ENCODE data around the gene KLHL30.

The KLHL30 gene

DNA sequence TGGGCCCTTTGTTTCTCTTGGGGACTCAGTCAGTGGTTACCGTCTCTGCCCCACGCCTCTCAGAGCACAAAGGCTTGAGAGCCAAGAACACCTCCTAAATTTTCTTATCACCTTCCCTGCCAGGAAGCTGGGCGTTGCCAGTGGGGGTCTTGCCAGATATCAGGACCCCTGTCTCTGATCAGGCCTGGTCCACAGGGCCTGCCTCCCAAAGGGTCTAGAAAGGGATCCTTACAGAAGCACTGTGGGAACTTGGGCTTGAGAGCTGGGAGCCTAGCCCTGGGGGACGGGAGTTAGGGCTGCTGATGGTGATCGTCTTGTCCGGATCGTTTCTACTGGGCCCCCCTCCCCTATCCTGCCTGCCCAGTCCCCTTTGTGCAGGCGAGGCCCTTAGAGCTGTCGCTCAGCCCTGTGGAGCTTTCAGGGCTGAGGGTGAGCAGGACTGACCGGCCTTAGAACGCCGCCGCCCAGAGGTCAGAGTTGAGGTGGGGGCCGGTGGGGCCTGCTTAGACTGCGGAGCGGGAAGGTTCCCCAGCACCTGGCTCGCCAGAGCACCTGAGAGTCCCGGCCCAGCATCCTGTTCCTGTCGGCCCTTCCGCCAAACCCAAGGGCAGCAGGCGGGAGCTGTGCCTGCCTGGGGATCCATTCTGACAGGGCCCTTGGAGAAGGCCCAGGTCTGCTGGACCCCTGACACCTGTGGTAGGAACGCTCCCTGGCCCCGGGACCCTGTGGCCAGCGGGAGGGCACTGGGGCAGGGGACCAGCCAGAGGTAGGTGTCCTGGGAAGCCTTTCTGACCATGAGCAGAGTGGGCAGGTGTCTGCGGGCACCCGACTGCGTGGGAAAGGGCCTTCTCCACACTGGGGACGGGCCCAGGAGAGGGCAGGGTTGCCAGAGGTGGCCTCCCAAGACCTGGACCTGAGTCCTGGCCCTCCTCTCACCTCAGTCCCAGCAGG lies 37.4 kb upstream of the KLHL30 start:
- no peak overlapping the region for H3K27ac Mint-ChIP-seq

DNA sequence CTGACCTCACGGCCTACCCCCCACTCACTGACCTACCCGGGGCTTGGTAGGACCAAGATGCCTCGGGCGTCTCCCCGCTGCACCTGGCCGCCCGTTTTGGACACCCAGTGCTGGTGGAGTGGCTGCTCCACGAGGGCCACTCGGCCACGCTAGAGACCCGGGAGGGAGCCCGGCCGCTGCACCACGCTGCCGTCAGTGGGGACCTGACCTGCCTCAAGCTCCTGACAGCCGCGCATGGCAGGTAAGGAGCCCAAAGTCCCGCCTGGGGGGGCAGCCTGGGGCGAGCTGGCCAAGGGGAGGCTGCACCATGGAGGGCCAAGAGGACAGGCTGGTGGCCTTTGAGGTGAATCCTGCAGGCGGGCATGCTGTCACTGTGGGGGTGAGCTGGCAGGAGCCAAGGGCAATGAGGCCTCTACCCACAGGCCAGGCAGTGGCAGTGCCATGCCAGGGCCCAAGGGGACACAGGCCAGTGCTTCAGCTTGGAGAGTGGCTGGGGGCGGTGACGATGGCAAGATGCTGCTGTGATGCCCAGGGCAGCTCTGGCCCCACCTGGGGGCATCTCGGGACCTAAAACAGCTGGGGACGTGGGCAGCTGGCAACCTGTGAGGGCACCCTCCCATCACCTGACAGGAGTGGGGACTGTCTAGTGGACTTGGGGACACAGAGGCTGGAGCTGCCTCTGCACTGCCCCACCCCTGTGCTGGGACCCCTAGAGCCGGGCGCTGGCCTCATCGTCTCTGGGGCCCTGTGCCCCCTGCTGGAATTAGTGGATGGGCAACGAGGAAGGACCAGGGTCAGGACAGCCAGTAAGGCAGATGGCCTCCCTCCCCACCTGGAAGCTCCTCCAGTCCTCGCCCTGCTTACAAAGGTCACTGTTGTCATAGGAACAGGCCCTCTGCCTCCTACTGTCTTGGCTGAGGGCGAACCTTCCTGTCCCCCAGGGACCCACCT lies 36.3 kb upstream of the KLHL30 start:
- no peaks in the 10 kb centered on the region for H3K36me3 Mint-ChIP-seq (ENCODE audit: low read depth)
- DNase-seq: no peak
- H3K4me3 Mint-ChIP-seq: no peak overlapping the region
- H3K9me3 Mint-ChIP-seq: no peaks in the 10 kb centered on the region
- TF ChIP-seq, protein P1, sequence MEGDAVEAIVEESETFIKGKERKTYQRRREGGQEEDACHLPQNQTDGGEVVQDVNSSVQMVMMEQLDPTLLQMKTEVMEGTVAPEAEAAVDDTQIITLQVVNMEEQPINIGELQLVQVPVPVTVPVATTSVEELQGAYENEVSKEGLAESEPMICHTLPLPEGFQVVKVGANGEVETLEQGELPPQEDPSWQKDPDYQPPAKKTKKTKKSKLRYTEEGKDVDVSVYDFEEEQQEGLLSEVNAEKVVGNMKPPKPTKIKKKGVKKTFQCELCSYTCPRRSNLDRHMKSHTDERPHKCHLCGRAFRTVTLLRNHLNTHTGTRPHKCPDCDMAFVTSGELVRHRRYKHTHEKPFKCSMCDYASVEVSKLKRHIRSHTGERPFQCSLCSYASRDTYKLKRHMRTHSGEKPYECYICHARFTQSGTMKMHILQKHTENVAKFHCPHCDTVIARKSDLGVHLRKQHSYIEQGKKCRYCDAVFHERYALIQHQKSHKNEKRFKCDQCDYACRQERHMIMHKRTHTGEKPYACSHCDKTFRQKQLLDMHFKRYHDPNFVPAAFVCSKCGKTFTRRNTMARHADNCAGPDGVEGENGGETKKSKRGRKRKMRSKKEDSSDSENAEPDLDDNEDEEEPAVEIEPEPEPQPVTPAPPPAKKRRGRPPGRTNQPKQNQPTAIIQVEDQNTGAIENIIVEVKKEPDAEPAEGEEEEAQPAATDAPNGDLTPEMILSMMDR (IDR thresholded peaks at IDR 0.05): no peak
- peak overlapping the region; percentile 51 for H3K27ac Mint-ChIP-seq
- peaks cover 4% of the 10 kb centered on the region for H3K27me3 Mint-ChIP-seq (ENCODE audit: low read depth, poor library complexity)
- peaks cover 23% of the 10 kb centered on the region for H3K4me1 Mint-ChIP-seq

More for the DNA sequence above, 37.4 kb upstream of the KLHL30 start:
- Mint-ChIP-seq H3K36me3 (ENCODE audit: low read depth) (no peaks in the 10 kb centered on the region), H3K4me1 (peaks cover 27% of the 10 kb centered on the region), H3K9me3 (no peaks in the 10 kb centered on the region), H3K4me3 (no peak overlapping the region), H3K27me3 (ENCODE audit: low read depth, poor library complexity) (peaks cover 4% of the 10 kb centered on the region)
- no peak for DNase-seq
- TF ChIP-seq, protein P1 (IDR thresholded peaks at IDR 0.05): no peak

DNA sequence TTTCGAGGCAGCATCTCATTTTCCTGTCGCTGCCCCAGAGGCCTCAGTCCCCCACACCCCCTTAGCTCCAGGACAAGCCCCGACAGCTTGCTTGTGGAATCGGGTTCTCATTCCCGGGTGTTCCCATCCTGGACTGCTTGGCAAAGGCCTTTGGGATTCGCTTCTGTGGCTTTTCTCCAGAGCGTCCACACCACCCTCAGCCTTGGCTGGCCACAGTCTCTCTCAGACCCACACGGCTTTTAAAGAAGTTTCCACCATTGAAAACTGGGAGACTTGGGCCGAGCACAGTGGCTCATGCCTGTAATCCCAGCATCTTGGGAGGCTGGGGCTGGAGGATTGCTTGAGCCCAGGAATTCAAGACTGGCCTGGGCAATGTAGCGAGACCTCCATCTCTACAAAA lies 35.6 kb upstream of the KLHL30 start:
- H3K36me3 Mint-ChIP-seq (ENCODE audit: low read depth): no peaks in the 10 kb centered on the region
- H3K9me3 Mint-ChIP-seq: no peaks in the 10 kb centered on the region

DNA sequence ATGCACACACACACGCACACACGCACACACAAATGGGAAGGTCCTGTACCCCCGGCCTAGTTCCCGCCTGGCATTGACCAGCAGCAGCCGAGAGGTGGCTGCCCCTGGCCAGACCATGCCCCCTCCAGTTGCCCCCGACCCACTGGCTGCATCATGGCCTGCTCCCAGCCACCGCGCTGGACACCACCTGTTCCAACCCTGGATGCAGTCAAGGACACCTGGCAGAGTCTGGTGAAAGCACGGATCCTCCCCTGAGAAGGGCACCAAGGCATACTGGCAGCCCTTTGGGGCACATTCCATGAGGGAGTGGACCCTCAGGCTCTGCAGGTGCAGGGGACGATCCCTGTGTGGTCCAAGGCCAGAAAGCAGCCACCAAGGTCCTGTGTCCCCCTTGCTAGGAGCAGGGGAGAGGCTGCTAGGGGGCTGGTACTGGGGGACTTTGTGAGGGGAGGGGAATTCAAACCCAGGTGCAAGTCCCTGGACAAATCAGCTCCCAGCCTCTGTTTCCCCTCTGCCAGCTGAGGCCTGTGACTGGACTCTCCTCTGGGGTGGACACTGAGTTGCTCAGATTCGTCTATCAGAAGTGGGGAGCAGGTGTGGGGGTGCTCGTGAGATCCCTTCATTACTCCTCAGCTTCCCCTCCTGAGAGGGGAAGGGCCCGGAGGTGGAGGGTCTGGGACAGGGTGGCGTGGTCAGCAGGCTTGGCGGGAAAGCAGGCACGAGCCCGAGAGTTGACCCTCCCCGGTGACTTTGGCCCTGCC lies 34.8 kb upstream of the KLHL30 start:
- no peak for DNase-seq
- H3K4me1 Mint-ChIP-seq: peaks cover 35% of the 10 kb centered on the region
- TF ChIP-seq, protein P1 (IDR thresholded peaks at IDR 0.05): no peak
- no peaks in the 10 kb centered on the region for H3K36me3 Mint-ChIP-seq (ENCODE audit: low read depth)
- no peaks in the 10 kb centered on the region for H3K9me3 Mint-ChIP-seq
- no peak overlapping the region for H3K4me3 Mint-ChIP-seq
- peaks cover 4% of the 10 kb centered on the region for H3K27me3 Mint-ChIP-seq (ENCODE audit: low read depth, poor library complexity)
- no peak overlapping the region for H3K27ac Mint-ChIP-seq

More for the DNA sequence above, 35.6 kb upstream of the KLHL30 start:
- TF ChIP-seq, protein P1 (IDR thresholded peaks at IDR 0.05): no peak
- Mint-ChIP-seq H3K27me3 (ENCODE audit: low read depth, poor library complexity) (peaks cover 4% of the 10 kb centered on the region), H3K27ac (peak overlapping the region; percentile 51), H3K4me3 (no peak overlapping the region), H3K4me1 (peaks cover 29% of the 10 kb centered on the region)
- DNase-seq: no peak

DNA sequence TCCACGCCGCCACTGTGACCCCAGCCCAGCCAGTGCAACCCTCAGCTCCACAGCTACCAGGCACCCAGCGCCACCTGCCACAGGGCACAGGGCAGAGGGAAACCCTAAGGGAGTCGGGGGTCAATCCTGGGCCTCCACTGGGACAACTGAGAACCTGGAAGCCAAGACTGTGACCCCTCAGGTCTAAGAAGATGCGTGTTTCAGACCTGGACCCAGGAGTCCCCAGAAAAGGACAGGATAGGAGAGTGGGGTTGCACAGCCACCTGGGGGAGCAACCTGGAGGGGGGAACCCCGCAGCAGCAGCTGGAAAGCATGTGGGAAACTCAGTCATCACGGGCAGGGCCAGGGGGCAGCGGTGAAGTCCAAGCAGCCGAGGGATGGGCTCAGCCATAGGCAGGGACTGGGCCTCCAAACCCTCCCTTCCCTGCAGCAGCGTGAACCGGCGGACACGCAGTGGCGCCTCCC lies 34.2 kb upstream of the KLHL30 start:
- Mint-ChIP-seq H3K9me3 (no peaks in the 10 kb centered on the region), H3K36me3 (ENCODE audit: low read depth) (no peaks in the 10 kb centered on the region), H3K4me3 (no peak overlapping the region), H3K4me1 (peaks cover 35% of the 10 kb centered on the region), H3K27me3 (ENCODE audit: low read depth, poor library complexity) (peaks cover 4% of the 10 kb centered on the region), H3K27ac (no peak overlapping the region)
- TF ChIP-seq, protein P1 (IDR thresholded peaks at IDR 0.05): no peak
- no peak for DNase-seq
